HEK293T (cell line): ENCODE results near the gene CRTAP.
"Not testable (repeated sequence)": the region's sequence is repeated elsewhere in the genome, so short reads cannot be mapped to it uniquely, and the experiment has no call there.

Experiments
- CTCF ChIA-PET: fragments of 350-600 bp; formaldehyde crosslinking; extraction: SDS; loops from one replicate; lab custom pipeline; 2021; ENCODE audit warnings: antibody characterized with exemption, inconsistent platforms; lab: Yijun Ruan, JAX
- POLR2A ChIA-PET: fragments of 350-600 bp; formaldehyde crosslinking; extraction: SDS; loops from one replicate; lab custom pipeline; 2020; ENCODE audit warnings: antibody characterized with exemption, inconsistent platforms; lab: Yijun Ruan, JAX
- DNase-seq: peaks from one replicate; pipeline ENCODE4 v3.0.0; 2012; ENCODE audit warnings: mixed read lengths; ENCODE audit errors: extremely low spot score
- ARNT ChIP-seq: fragments of 450-650 bp; IDR thresholded peaks from 2 replicates; pipeline ENCODE4 v1.6.1; 2017; ENCODE audit warnings: mild to moderate bottlenecking
- BHLHE40 ChIP-seq: fragments of 450-650 bp; IDR thresholded peaks from 2 replicates; pipeline ENCODE4 v1.6.1; 2016; ENCODE audit warnings: mild to moderate bottlenecking, moderate library complexity, borderline replicate concordance
- CTBP1 ChIP-seq: fragments of 450-650 bp; IDR thresholded peaks from 2 replicates; pipeline ENCODE4 v1.6.1; 2016; ENCODE audit warnings: borderline replicate concordance
- ELF4 ChIP-seq: fragments of 450-650 bp; IDR thresholded peaks from 2 replicates; pipeline ENCODE4 v1.6.1; 2017; ENCODE audit warnings: antibody characterized with exemption
- FOXA1 ChIP-seq: fragments of 450-650 bp; IDR thresholded peaks from 2 replicates; pipeline ENCODE4 v1.6.1; 2016; ENCODE audit warnings: mild to moderate bottlenecking
- FOXK2 ChIP-seq: fragments of 450-650 bp; IDR thresholded peaks from 2 replicates; pipeline ENCODE4 v1.6.1; 2016; ENCODE audit warnings: mild to moderate bottlenecking
- FOXM1 ChIP-seq: fragments of 450-650 bp; IDR thresholded peaks from 2 replicates; pipeline ENCODE4 v1.6.1; 2017; ENCODE audit warnings: mild to moderate bottlenecking, borderline replicate concordance
- HDGF ChIP-seq: fragments of 450-650 bp; IDR thresholded peaks from 2 replicates; pipeline ENCODE4 v1.6.1; 2017; ENCODE audit warnings: antibody characterized with exemption, borderline replicate concordance
- L3MBTL2 ChIP-seq: fragments of 450-650 bp; conservative IDR thresholded peaks from 2 replicates; pipeline ENCODE4 v1.6.1; 2016; ENCODE audit warnings: mild to moderate bottlenecking
- LEF1 ChIP-seq: fragments of 450-650 bp; IDR thresholded peaks from 2 replicates; pipeline ENCODE4 v1.6.1; 2017; ENCODE audit warnings: mild to moderate bottlenecking, borderline replicate concordance
- NFRKB ChIP-seq: fragments of 450-650 bp; IDR thresholded peaks from 2 replicates; pipeline ENCODE4 v1.6.1; 2016; ENCODE audit warnings: mild to moderate bottlenecking, moderate library complexity
- PKNOX1 ChIP-seq: fragments of 450-650 bp; IDR thresholded peaks from 2 replicates; pipeline ENCODE4 v1.6.1; 2016
- SP1 ChIP-seq: fragments of 450-650 bp; IDR thresholded peaks from 2 replicates; pipeline ENCODE4 v1.6.1; 2017
- SUZ12 ChIP-seq: fragments of 450-650 bp; IDR thresholded peaks from 2 replicates; pipeline ENCODE4 v1.6.1; 2016; ENCODE audit warnings: mild to moderate bottlenecking
- TARDBP ChIP-seq: fragments of 450-650 bp; IDR thresholded peaks from 2 replicates; pipeline ENCODE4 v1.6.1; 2016
- ZNF384 ChIP-seq: fragments of 450-650 bp; IDR thresholded peaks from 2 replicates; pipeline ENCODE4 v1.6.1; 2016

CRTAP gene

GRCh38 chr3:33113772-33114621 lies at the start of gene CRTAP:
CRTAP (plus strand) TSS chr3:33114014; CDS start chr3:33114078, 64 bp downstream.
- POLR2A ChIA-PET: interaction anchor here (0.6 to 1.4 kb wide), 3 partner anchors 14 to 19 kb away, joined by 3 to 4 read pairs (median 3); partner anchors contain the start of genes GLB1 and TMPPE
- DNase-seq: peak; percentile 93

GRCh38 chr3:33064929-33065328 lies 48.9 kb upstream of the CRTAP start:
- CTCF ChIA-PET: no interaction called here

More at GRCh38 chr3:33113772-33114621, at the start of gene CRTAP:
- TF ChIP-seq SUZ12 (no peak), FOXK2 (no peak), ARNT (no peak), PKNOX1 (no peak)
- CTCF ChIA-PET: no interaction called here

GRCh38 chr3:33067484-33067883 lies 46.3 kb upstream of the CRTAP start:
- TF ChIP-seq BHLHE40 (no peak), SUZ12 (no peak), SP1 (no peak), FOXM1 (no peak), CTBP1 (no peak), FOXK2 (no peak), PKNOX1 (no peak), HDGF (no peak), NFRKB (no peak), ZNF384 (no peak), ELF4 (no peak), LEF1 (no peak)
- ChIA-PET POLR2A (interaction anchor here (1.1 kb wide), 1 partner anchor 17 kb away, joined by 3 read pairs; no protein-coding TSS in a partner anchor), CTCF (no interaction called here)
- DNase-seq: no peak

More at GRCh38 chr3:33064929-33065328, 48.9 kb upstream of the CRTAP start:
- TF ChIP-seq TARDBP: no peak
- no peak for TF ChIP-seq SP1
- no peak for TF ChIP-seq L3MBTL2
- no peak for TF ChIP-seq FOXM1
- no peak for TF ChIP-seq NFRKB
- TF ChIP-seq CTBP1: no peak
- TF ChIP-seq FOXA1: no peak
- TF ChIP-seq FOXK2: no peak
- TF ChIP-seq LEF1: no peak
- TF ChIP-seq BHLHE40: no peak
- no peak for TF ChIP-seq ZNF384
- no peak for TF ChIP-seq PKNOX1
- TF ChIP-seq ARNT: no peak
- TF ChIP-seq ELF4: no peak
- TF ChIP-seq HDGF: no peak
- TF ChIP-seq SUZ12: no peak
- no peak for DNase-seq
- POLR2A ChIA-PET: no interaction called here

- CTCF ChIA-PET: interaction anchor here (0.6 to 1.1 kb wide), 2 partner anchors 29 to 38 kb away, joined by 3 read pairs; no protein-coding TSS in a partner anchor
- DNase-seq, POLR2A ChIA-PET: not testable (repeated sequence)
These were observed 44.0 kb upstream of the CRTAP start for GRCh38 chr3:33069862-33070261.

- CTCF ChIA-PET: interaction anchor here (1.1 kb wide), 1 partner anchor 39 kb away, joined by 3 read pairs; no protein-coding TSS in a partner anchor
- no peak for DNase-seq
- TF ChIP-seq SUZ12 (no peak), LEF1 (no peak), FOXA1 (no peak), PKNOX1 (no peak), BHLHE40 (no peak), L3MBTL2 (no peak), TARDBP (no peak), ARNT (no peak), FOXK2 (no peak), FOXM1 (no peak), ZNF384 (no peak), HDGF (no peak), SP1 (no peak), ELF4 (no peak), NFRKB (no peak), CTBP1 (no peak)
- POLR2A ChIA-PET: no interaction called here
These were observed 42.6 kb upstream of the CRTAP start for GRCh38 chr3:33071181-33071580.
